ENCODE data around the gene ATXN1.

The ATXN1 gene

DNA sequence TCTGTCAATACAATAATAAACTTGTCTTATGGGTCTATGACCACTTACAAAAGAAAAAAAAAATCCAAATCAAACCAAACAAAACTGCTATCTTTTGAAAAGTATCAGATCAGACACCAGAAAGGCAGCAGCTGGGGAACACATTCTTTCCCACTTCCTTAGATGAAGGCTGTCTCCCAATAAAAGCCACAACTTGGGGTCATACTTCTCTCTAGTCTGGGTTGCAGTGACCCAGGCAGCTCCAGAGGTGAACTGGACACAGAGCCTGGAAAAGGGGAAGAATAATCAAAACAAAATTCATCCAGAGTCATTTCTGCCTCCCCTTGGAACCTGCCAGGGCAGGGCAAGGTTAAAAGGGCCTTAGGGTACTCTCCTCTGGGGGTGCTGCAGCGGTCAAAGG, 19.1 kb downstream of the ATXN1 start:
- no peak for DNase-seq

- DNase-seq: peak; percentile 70 to 71
Measured at GRCh38 chr6:16741112-16742016, 19.9 kb downstream of the ATXN1 start.

GRCh38 chr6:16740097-16740496, 21.2 kb downstream of the ATXN1 start:
- no peak for DNase-seq

DNA sequence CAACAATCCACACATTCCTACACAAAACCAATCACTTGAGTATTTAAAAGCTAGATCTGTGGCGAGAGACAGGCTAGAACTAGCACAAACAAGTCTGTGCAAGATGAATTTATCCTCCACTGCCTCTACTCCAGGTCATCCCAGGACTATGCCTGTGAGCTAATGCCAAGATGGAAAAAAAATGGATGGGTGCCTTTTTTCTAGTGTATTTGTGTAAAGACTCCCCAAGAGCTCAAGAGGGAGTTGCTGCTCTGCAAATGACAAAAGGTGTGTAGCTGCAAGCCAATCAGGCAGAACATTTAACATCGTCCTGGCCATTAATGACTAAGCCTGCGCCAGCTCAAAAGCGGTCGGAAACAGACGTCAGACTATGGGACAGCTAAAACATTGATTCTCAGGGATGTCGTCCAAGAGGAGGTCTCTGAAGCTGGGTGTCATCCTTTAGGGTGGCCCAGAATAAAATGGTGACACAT, 21.9 kb downstream of the ATXN1 start:
- DNase-seq: no peak

DNA sequence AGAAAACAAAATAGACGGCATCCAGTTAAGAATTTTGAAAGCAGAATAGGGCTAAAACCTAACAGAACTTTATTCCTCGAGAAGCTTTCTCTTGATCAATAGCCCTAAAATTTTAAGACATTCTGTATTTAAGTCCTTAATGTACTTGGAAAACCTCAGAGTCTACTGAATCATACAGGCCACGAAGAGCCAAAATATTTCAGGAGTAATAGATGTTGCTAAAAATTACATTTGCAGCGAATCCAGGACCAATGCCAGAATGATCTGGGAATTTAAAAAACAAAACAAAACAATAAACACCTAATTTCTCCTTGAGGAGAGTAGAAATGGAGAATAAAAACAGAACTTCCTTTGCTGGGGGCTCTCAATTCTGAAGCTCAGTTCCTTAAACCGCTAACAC, 23.3 kb downstream of the ATXN1 start:
- no peak for DNase-seq

DNA sequence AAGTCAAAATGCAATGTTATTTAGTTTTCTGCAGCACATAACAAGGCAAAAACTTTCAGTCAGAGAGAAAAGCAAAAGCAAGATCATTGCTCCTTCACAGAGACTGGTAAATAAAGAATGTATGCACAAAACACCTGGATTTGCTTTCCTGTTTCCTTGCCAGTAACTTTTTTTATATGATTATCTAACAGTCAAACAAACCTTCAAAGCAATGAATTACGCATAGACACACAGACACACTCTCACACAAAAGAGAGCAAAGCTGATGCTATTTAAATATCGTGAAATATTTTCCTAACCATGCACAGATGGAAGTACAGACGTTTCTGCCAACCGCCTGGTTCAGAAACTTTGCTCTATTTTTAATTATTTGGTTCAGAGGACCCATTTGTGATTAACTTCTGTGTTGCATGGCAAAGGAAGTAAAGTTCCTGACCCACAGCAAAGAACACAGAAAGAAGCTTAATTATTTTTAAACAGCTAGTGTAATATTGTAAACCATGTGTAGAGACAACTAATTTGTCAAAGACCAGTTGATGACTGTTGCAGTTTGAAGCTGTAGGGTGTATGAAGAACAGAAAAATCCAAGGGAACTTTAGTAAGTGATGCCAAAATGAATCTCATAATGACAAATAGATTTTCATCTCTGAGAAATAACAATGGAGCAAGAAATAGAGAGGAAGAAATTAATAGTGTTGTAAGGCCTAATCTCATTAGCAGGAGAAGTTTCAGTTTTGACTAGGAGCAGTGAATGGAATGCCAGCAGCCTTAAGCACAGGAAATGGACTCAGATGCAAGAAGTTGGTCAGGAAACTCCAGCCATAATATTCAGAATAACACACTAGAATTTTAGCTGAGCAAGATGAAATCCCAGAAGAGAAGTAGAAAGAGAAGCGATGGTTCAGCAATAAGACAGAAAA, 24.1 kb downstream of the ATXN1 start:
- peak in 1 of 2 experiments; percentile 41 for DNase-seq

GRCh38 chr6:16735014-16735413, 26.2 kb downstream of the ATXN1 start:
- no peak for DNase-seq

DNA sequence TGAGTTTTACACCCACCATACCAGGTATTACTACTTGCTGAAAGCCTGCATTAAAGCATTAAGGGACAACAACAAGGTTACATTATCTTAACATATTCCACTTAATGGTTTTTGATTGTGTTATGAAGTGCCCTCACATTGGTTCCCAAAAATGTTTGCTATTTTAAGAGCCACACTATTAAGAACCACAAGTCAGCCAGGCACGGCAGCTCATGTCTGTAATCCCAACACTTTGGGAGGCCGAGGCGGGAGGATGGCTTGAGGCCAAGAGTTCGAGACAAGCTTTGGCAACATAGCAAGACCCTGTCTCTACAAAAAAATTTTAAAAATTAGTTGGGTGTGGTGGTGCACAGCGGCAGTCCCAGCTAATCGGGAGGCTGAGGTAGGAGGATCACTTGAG, 28.2 kb downstream of the ATXN1 start:
- no peak for DNase-seq

DNA sequence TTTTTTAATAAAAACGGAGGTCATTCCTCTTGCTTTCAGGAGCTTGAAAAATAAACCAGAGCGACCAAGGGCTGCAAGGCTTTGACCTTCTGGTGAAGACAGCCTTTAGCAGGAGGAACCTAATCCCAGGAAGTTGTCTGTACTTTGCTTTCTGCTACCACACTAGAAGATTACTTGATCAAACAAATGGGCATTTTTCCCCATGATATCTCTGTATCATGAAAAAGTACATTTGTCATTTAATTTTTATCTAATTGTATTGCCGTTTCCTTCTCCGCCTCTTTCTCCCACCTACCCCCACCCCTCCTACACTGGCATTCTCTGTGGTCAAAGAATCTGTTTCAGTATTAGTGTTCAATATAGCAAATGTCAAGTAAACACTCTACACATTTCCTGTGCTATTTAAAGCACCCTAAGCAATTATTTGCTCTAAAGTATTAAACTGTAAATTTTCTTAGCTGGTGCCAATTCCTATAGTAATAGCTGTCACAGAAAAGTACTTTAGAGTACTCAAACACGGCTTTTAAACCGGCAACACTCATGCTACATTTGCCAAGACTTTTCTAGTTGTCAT, 29.7 kb downstream of the ATXN1 start:
- DNase-seq: no peak

GRCh38 chr6:16730738-16731477, 30.4 kb downstream of the ATXN1 start:
- no peak for DNase-seq

- no peak for DNase-seq
Measured at GRCh38 chr6:16729744-16730143, 31.5 kb downstream of the ATXN1 start.

GRCh38 chr6:16729183-16729691, 32.0 kb downstream of the ATXN1 start:
- DNase-seq: no peak

GRCh38 chr6:16728513-16729182, 32.6 kb downstream of the ATXN1 start:
- no peak for DNase-seq

DNA sequence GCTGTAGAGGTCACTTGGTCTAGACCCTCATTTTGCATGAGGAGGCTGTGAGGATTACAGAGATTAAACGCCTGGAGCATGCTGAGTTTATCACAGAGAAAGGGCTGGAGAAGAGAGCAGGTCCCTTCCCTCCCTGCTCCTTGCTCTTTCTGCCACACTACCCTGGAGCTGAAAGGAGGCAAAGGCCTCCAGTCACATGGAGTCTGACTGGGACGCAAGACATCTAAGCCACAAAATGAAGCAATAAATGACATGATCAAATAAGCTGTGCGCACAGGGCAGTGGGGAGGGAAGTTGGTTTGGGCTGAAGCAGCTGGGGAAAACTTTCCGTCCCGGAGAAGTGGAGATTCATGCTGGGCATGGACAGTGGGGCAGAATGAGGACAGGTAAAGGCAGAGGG, 33.3 kb downstream of the ATXN1 start:
- DNase-seq: no peak

DNA sequence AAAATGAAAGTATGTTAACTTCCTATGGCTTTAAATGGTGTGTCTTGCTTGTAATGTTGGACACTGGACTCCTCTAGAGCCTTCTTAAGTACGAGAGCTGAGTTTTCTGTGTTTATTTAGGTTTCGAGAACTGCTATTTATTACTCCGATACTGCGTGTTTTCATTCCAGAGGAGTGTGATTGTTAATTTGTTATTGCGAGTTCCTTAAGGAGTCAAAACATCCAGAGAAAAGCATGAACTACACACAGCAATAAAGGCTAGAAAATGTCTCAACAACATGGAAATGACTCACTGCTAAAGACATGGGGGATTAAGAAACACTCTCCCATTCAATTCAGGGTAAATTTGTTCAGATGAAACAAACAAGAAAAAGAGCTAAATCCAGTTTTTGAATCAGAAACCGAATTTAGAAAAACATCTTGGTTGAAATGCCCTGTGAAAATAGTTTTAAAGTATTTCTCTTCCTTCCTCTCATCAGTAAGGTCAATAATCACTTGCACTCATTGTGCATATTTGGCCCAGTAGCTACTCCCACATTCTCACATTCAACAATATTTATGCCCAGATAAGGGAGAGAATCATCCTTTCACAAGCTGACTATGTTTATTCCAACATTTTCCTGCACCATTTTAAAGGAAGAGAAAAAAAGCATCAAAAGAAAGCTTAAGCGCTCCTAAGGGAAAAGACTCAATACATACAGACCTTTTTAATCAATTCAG, 36.0 kb downstream of the ATXN1 start:
- DNase-seq: peak in 1 of 2 experiments; percentile 50

GRCh38 chr6:16723826-16724225, 37.4 kb downstream of the ATXN1 start:
- DNase-seq: peak; percentile 68 to 72

- no peak for DNase-seq
Measured at GRCh38 chr6:16723402-16723801, 37.9 kb downstream of the ATXN1 start.

- no peak for DNase-seq
Measured at GRCh38 chr6:16722630-16723029, 38.6 kb downstream of the ATXN1 start.

DNA sequence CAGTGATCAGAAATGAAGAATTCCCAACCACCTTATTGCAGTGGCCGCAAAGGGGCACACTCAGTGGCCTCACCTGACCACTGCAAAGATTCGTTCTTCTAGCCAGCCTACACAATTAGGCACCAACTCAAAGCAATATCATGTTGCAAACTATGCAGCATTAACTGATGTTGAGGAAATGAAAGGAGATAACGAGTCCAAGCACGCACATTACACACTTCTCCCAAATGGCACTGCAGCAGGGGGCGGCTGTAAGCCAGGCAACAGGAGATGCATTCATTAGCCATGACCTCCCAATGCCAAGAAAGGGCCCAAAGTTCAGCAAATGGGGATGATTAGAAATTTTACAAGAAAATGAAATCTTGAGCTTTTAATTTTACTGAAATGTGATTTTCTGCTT, 39.3 kb downstream of the ATXN1 start:
- no peak for DNase-seq

DNA sequence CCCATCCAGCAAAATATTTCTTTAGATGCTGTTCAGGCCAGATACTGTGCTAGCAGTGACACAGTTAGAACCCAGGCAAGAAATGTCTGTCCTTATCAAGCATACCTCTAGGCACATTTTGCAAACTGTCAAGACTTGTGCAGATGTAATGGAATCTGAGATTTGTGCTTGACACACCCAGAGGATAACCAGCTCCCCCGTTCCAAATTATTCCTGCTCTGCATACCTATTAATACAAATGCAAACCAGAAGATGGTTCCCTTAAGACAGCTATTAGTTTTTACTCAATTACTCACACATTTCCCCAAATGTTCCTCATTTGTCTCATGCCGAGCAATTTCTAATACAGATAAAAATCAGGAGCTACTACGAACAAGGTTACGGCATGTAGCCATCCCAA, 40.4 kb downstream of the ATXN1 start:
- DNase-seq: no peak

DNA sequence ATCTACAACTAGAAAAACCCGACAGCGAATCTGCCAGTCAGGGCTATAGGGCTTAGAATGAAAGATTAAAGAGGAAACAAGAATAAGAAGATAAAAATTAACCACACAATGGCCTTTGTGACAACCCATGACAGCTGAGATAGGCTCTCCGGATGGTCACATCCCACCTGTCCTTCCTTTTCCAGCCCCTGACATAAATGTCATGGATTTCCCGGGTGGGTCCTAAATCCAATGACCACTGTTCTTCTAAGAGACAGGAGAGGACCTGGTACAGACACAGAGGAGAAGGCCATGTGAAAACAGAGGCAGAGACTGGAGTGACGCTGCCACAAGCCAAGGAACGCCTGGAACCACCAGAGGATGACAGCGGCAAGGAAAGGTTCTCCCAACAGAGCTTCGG, 41.8 kb downstream of the ATXN1 start:
- no peak for DNase-seq

Measured in SW 1271 (cell line).